Kidney epithelial cell (primary cell): ENCODE results near the gene DHPS. TPM values are rescaled to one million over a fixed set of nuclear protein-coding genes. Genes with fewer than 3 reads are reported as not detected.

ENCODE experiments used
- DNase-seq: peaks from one replicate; pipeline ENCODE4 v3.0.0-alpha.2; 2010; ENCODE audit warnings: low read depth
- H3K27me3 ChIP-seq: 2 replicates; pipeline ENCODE4 v1.6.0; 2011; ENCODE audit warnings: low read length; ENCODE audit not compliant: control insufficient read depth, insufficient read depth
- H3K36me3 ChIP-seq: 2 replicates; pipeline ENCODE4 v1.5.1; 2011; ENCODE audit warnings: low read length; ENCODE audit not compliant: control insufficient read depth, insufficient read depth
- H3K4me3 ChIP-seq: 2 replicates; pipeline ENCODE4 v1.5.1; 2011; ENCODE audit warnings: low read depth, mild to moderate bottlenecking, control low read depth, low read length
- total RNA-seq: library from RNA; depleted of rRNA; stranded (reverse); fragments of >200 nt; gene quantifications from 2 replicates; pipeline ENCODE4 v1.2.3, GENCODE V29; 2015
- TF ChIP-seq, protein P1 (sequence below): IDR thresholded peaks from 2 replicates; pipeline ENCODE4 v1.5.1; 2011; ENCODE audit warnings: mild to moderate bottlenecking, moderate library complexity, low read length, control low read depth, inconsistent platforms; ENCODE audit not compliant: insufficient read depth, poor library complexity, severe bottlenecking

The DHPS gene
- total RNA-seq, 1 donor from 2014 or later: 127 TPM

- DNase-seq: no peak
- Histone ChIP-seq H3K4me3 (no peak overlapping the region), H3K36me3 (peaks cover 7% of the 10 kb centered on the region), H3K27me3 (no peaks in the 10 kb centered on the region)
- TF ChIP-seq, protein P1, sequence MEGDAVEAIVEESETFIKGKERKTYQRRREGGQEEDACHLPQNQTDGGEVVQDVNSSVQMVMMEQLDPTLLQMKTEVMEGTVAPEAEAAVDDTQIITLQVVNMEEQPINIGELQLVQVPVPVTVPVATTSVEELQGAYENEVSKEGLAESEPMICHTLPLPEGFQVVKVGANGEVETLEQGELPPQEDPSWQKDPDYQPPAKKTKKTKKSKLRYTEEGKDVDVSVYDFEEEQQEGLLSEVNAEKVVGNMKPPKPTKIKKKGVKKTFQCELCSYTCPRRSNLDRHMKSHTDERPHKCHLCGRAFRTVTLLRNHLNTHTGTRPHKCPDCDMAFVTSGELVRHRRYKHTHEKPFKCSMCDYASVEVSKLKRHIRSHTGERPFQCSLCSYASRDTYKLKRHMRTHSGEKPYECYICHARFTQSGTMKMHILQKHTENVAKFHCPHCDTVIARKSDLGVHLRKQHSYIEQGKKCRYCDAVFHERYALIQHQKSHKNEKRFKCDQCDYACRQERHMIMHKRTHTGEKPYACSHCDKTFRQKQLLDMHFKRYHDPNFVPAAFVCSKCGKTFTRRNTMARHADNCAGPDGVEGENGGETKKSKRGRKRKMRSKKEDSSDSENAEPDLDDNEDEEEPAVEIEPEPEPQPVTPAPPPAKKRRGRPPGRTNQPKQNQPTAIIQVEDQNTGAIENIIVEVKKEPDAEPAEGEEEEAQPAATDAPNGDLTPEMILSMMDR: no peak
Measured at GRCh38 chr19:12672744-12673143, 8.9 kb downstream of the DHPS start.

DNA sequence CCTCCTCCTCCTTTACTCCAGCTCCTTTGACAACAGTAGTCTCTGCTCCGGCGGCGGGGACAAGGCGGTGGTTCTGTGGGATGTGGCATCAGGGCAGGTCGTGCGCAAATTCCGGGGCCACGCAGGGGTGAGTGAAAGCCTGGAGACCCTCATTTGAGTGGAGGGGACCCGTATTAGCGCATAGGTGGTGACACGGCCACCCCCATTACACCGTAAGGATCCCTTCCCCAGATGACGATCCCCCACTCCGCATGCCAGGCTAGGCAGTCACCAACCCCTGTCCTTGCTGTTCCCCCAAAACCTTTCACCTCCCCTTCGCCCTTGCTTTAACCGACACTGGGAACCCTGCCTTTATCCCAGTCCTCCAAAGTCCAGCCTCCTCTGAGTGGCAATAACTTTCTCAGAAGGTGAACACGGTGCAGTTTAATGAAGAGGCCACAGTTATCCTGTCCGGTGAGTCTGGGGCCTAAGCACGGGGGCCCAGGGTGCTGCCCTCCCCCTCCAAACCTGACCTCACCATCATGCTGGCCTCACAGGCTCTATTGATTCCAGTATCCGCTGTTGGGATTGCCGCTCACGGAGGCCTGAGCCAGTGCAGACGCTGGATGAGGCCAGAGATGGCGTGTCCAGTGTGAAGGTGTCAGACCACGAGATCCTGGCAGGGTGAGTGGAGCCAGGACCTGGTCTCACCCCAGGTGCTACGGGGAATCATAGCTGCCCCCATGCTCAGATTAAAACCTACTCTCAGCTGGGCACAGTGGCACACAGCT, 11.3 kb downstream of the DHPS start:
- H3K4me3 ChIP-seq: peak overlapping the region; percentile 71
- no peaks in the 10 kb centered on the region for H3K27me3 ChIP-seq
- TF ChIP-seq, protein P1: no peak
- peaks cover 2% of the 10 kb centered on the region for H3K36me3 ChIP-seq
- no peak for DNase-seq

GRCh38 chr19:12669270-12670158, 12.2 kb downstream of the DHPS start:
- peaks cover 2% of the 10 kb centered on the region for H3K36me3 ChIP-seq
- peak overlapping the region; percentile 71 for H3K4me3 ChIP-seq
- DNase-seq: no peak
- TF ChIP-seq, protein P1: no peak
- no peaks in the 10 kb centered on the region for H3K27me3 ChIP-seq

GRCh38 chr19:12668932-12669269, 12.8 kb downstream of the DHPS start:
- no peaks in the 10 kb centered on the region for H3K27me3 ChIP-seq
- DNase-seq: no peak

DNA sequence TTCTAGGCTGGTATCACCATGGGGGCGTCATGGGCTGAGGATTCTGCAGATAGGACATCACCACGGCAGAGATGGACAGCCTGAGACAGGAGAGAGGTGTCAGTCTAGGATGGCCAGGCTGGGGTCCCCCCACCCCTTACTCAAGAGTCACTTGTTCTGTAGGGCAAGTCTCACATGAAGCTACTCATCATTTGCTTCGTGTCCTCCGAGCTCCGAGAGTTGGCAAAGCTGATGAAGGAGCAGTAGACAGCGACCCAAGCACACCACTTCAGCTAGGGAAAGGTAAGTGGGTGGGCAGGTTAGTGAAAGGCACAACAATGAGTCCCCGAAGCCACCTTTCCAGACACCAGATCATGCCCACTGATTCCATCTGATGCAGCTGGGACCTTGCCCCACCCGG, 13.3 kb downstream of the DHPS start:
- Histone ChIP-seq H3K27me3 (no peaks in the 10 kb centered on the region), H3K4me3 (peak overlapping the region; percentile 71), H3K36me3 (peaks cover 4% of the 10 kb centered on the region)
- TF ChIP-seq, protein P1: no peak
- no peak for DNase-seq

More at GRCh38 chr19:12668932-12669269, 12.8 kb downstream of the DHPS start:
- TF ChIP-seq, protein P1: no peak
- Histone ChIP-seq H3K4me3 (peak overlapping the region; percentile 71), H3K36me3 (peaks cover 2% of the 10 kb centered on the region)
